Lung (tissue), 12 donors: Measurements from ENCODE around the gene ENPP1. TPM values are rescaled to one million over a fixed set of nuclear protein-coding genes. Genes with fewer than 3 reads are reported as not detected.

ENCODE experiments used
- ATAC-seq: fragments of 200-7000 bp; cut with Tn5 transposase; one replicate; pipeline ENCODE4 v1.9.1; 2020; ENCODE audit warnings: moderate number of reproducible peaks; ENCODE audit not compliant: insufficient read depth, low FRiP score
- DNase-seq, 3 donors: peaks; one replicate each; pipeline ENCODE4 v3.0.0-alpha.2; 2013 to 2017
- H3K27ac ChIP-seq, 2 donors: one replicate each; pipeline ENCODE4 v1.5.1; 2013; ENCODE audit warnings: mild to moderate bottlenecking in 2 of 2, moderate library complexity in 2 of 2, control low read depth in 1 of 2, inconsistent platforms in 1 of 2, low read depth in 1 of 2, low read length in 1 of 2
- H3K27me3 ChIP-seq, 3 donors: one replicate each; pipeline ENCODE4 v1.5.1; 2013; ENCODE audit warnings: low read length in 2 of 3; ENCODE audit not compliant: control insufficient read depth in 3 of 3, insufficient read depth in 3 of 3
- H3K36me3 ChIP-seq, 4 donors: one replicate each; pipeline ENCODE4 v1.5.1; 2013; ENCODE audit warnings: low read length in 4 of 4, mild to moderate bottlenecking in 1 of 4, moderate library complexity in 1 of 4; ENCODE audit not compliant: control insufficient read depth in 4 of 4, insufficient read depth in 4 of 4
- H3K4me1 ChIP-seq, 5 donors: one replicate each; pipeline ENCODE4 v1.5.1; 2013; ENCODE audit warnings: low read length in 5 of 5, mild to moderate bottlenecking in 2 of 5, moderate library complexity in 1 of 5; ENCODE audit not compliant: control insufficient read depth in 5 of 5, insufficient read depth in 5 of 5
- H3K4me3 ChIP-seq: one replicate; pipeline ENCODE4 v1.5.1; 2013; ENCODE audit warnings: mild to moderate bottlenecking, control low read depth, moderate library complexity
- H3K9ac ChIP-seq, 2 donors: one replicate each; pipeline ENCODE4 v1.5.1; 2013; ENCODE audit warnings: low read length in 2 of 2, control low read depth in 1 of 2; ENCODE audit not compliant: insufficient read depth in 1 of 2
- H3K9me3 ChIP-seq, 4 donors: one replicate each; pipeline ENCODE4 v1.5.1; 2013; ENCODE audit warnings: low read length in 3 of 4, mild to moderate bottlenecking in 1 of 4, moderate library complexity in 1 of 4; ENCODE audit not compliant: control insufficient read depth in 4 of 4, insufficient read depth in 3 of 4
- WGBS, 2 donors: extraction: QIAGEN DNeasy Blood & Tissue Kit; methylation state at CpG; one replicate each; pipeline ENCODE4 v1.1.7; 2013; 5-methylcytosine and 5-hydroxymethylcytosine counted together
- polyA plus RNA-seq, 2 donors: library from polyadenylated mRNA; stranded (reverse); fragments of 200-250 nt; gene quantifications; one replicate each; pipeline ENCODE4 v1.2.1, GENCODE V29; 2013
- total RNA-seq, 2 donors: library from RNA; depleted of rRNA in 1 of 2; stranded (reverse); fragments of >200 nt in 1 of 2; gene quantifications; one replicate each; pipeline ENCODE4 v1.2.1, GENCODE V29; 2014 to 2021
- TF ChIP-seq, protein P1 (sequence below): IDR thresholded peaks from 2 replicates; pipeline ENCODE4 v1.5.1; 2012; ENCODE audit warnings: mild to moderate bottlenecking; ENCODE audit errors: control extremely low read depth, extremely low read depth
- donor health status: control.
- donor health status: control.
- donor health status: Bipolar disorder and iron deficiency.
- donor health status: healthy.
- donor health status: DM: yes; HTN: yes; CAD: no.

Gene ENPP1
- total and polyA plus RNA-seq, 4 donors, result 0.21 to 7.3 (median 0.82) TPM

GRCh38 chr6:131808460-131809269 lies 845 bp downstream of the ENPP1 start:
- 33 to 38% methylated on average over 12 of the region's 12 CpGs for WGBS, 2 donors

GRCh38 chr6:131811500-131811899 lies 3.7 kb downstream of the ENPP1 start:
- ATAC-seq (no peak), DNase-seq (no peak)
- no peak overlapping the region for H3K27ac ChIP-seq
- H3K36me3 ChIP-seq, result no peaks in the 10 kb centered on the region
- TF ChIP-seq, protein P1, sequence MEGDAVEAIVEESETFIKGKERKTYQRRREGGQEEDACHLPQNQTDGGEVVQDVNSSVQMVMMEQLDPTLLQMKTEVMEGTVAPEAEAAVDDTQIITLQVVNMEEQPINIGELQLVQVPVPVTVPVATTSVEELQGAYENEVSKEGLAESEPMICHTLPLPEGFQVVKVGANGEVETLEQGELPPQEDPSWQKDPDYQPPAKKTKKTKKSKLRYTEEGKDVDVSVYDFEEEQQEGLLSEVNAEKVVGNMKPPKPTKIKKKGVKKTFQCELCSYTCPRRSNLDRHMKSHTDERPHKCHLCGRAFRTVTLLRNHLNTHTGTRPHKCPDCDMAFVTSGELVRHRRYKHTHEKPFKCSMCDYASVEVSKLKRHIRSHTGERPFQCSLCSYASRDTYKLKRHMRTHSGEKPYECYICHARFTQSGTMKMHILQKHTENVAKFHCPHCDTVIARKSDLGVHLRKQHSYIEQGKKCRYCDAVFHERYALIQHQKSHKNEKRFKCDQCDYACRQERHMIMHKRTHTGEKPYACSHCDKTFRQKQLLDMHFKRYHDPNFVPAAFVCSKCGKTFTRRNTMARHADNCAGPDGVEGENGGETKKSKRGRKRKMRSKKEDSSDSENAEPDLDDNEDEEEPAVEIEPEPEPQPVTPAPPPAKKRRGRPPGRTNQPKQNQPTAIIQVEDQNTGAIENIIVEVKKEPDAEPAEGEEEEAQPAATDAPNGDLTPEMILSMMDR, result no peak
- H3K9ac ChIP-seq, result no peak overlapping the region
- peaks cover 0 to 6% (median 4%) of the 10 kb centered on the region in 5 donors for H3K4me1 ChIP-seq
- no peaks in the 10 kb centered on the region for H3K9me3 ChIP-seq
- no peak overlapping the region for H3K4me3 ChIP-seq
- H3K27me3 ChIP-seq, result peaks cover 0 to 34% (median 29%) of the 10 kb centered on the region in 3 donors
- 64 to 71% methylated on average over 3 of the region's 3 CpGs for WGBS, 2 donors

More at GRCh38 chr6:131808460-131809269, 845 bp downstream of the ENPP1 start:
- no peaks in the 10 kb centered on the region for H3K36me3 ChIP-seq
- peak overlapping the region; percentile 58 for H3K4me3 ChIP-seq
- H3K27ac ChIP-seq, result peak overlapping the region in 1 of 2 donors; percentile 64
- DNase-seq, result no peak
- no peak overlapping the region for H3K9ac ChIP-seq
- no peak for ATAC-seq
- TF ChIP-seq, protein P1, result no peak
- H3K27me3 ChIP-seq, result peaks cover 0 to 39% (median 34%) of the 10 kb centered on the region in 3 donors
- no peaks in the 10 kb centered on the region for H3K9me3 ChIP-seq
- H3K4me1 ChIP-seq, result peaks cover 0 to 6% (median 4%) of the 10 kb centered on the region in 5 donors

- no peak for ATAC-seq
- H3K9ac ChIP-seq, result no peak overlapping the region
Measured at GRCh38 chr6:131813991-131814390, 6.2 kb downstream of the ENPP1 start.

More at GRCh38 chr6:131813991-131814390, 6.2 kb downstream of the ENPP1 start:
- WGBS, 2 donors, result 89 to 91% methylated on average over 3 of the region's 3 CpGs
- no peaks in the 10 kb centered on the region for H3K36me3 ChIP-seq
- H3K27ac ChIP-seq, result no peak overlapping the region
- DNase-seq, result no peak
- H3K27me3 ChIP-seq, result peaks cover 0 to 19% (median 17%) of the 10 kb centered on the region in 3 donors
- H3K9me3 ChIP-seq, result no peaks in the 10 kb centered on the region
- H3K4me1 ChIP-seq, result peaks cover 0 to 3% (median 0%) of the 10 kb centered on the region in 5 donors
- H3K4me3 ChIP-seq, result no peak overlapping the region
- TF ChIP-seq, protein P1, result no peak
